Measurements from ENCODE around the gene IFITM1. TPM values are rescaled to one million over a fixed set of nuclear protein-coding genes. Genes with fewer than 3 reads are reported as not detected.
A peak's percentile ranks its signal among the peaks of the same experiment; 100 is the strongest.

IFITM1 gene
- total RNA-seq, 1 donor from 2014 or later = 13.3 TPM

DNA sequence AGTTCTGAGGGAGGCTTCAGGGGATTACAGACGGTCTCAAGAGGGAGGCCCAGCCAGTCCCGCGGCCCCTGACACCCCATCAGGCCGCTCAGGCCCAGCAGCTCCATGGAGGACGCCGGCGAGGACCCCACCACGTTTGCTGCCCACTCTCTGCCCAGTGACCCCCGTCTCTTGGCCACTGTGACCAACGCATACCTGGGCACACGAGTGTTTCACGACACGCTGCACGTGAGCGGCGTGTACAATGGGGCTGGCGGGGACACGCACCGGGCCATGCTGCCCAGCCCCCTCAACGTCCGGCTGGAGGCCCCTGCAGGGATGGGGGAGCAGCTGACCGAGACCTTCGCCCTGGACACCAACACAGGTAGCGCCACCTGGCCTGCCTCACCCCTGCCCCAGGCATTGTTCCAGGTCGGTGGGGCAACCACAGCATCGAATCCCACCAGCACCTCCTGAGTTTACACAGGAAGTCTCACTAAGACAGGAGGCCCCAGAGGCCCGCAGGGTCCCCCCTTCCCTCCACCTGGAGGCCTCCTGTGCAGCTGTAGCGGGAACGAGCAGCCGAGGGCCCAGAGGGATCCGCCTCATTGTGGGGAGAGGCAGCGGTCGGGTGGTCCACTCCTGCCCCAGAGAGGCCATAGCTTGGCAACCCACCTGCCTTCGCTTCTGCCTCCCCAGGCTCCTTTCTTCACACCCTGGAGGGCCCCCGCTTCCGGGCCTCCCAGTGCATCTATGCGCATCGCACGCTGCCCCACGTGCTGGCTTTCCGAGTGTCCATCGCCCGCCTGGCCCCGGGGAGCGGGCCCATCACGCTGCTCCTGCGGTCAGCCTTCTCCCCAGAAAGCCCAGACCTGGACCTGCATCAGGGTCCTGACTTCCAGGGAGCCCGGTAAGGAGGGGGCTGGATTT, 23.9 kb upstream of the IFITM1 start:
- H4K20me1 ChIP-seq (ENCODE audit: low read depth) = no peaks in the 10 kb centered on the region
- no peak for DNase-seq (ENCODE audit: low spot score)
- no peak overlapping the region for H3K27ac ChIP-seq
- no peaks in the 10 kb centered on the region for H3K36me3 ChIP-seq
- peak overlapping the region; percentile 20 for H3K9ac ChIP-seq
- no peak overlapping the region for H2AFZ ChIP-seq (replicated peaks)
- Mint-ChIP-seq H3K27ac (no peak overlapping the region), H3K36me3 (no peaks in the 10 kb centered on the region), H3K4me1 (peaks cover 14% of the 10 kb centered on the region), H3K4me3 (peak overlapping the region; percentile 84), H3K27me3 (ENCODE audit: insufficient read depth, low read depth) (peaks cover 12% of the 10 kb centered on the region), H3K9me3 (no peaks in the 10 kb centered on the region)
- peaks cover 14% of the 10 kb centered on the region for H3K4me1 ChIP-seq
- H3K9me3 ChIP-seq (ENCODE audit: low read depth) = no peaks in the 10 kb centered on the region
- H3K27me3 ChIP-seq = peaks cover 21% of the 10 kb centered on the region
- no peaks in the 10 kb centered on the region for H3K79me2 ChIP-seq (ENCODE audit: low read depth)
- TF ChIP-seq, protein P1, sequence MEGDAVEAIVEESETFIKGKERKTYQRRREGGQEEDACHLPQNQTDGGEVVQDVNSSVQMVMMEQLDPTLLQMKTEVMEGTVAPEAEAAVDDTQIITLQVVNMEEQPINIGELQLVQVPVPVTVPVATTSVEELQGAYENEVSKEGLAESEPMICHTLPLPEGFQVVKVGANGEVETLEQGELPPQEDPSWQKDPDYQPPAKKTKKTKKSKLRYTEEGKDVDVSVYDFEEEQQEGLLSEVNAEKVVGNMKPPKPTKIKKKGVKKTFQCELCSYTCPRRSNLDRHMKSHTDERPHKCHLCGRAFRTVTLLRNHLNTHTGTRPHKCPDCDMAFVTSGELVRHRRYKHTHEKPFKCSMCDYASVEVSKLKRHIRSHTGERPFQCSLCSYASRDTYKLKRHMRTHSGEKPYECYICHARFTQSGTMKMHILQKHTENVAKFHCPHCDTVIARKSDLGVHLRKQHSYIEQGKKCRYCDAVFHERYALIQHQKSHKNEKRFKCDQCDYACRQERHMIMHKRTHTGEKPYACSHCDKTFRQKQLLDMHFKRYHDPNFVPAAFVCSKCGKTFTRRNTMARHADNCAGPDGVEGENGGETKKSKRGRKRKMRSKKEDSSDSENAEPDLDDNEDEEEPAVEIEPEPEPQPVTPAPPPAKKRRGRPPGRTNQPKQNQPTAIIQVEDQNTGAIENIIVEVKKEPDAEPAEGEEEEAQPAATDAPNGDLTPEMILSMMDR (IDR thresholded peaks at IDR 0.05) = no peak
- TF ChIP-seq EZH2phosphoT487 (IDR thresholded peaks at IDR 0.05) (no peak), EZH2 (IDR thresholded peaks at IDR 0.05) (no peak)
- no peaks in the 10 kb centered on the region for H3F3A ChIP-seq (ENCODE audit: low read depth)
- H3K4me2 ChIP-seq = peak overlapping the region; percentile 94
- peak overlapping the region; percentile 81 for H3K4me3 ChIP-seq

DNA sequence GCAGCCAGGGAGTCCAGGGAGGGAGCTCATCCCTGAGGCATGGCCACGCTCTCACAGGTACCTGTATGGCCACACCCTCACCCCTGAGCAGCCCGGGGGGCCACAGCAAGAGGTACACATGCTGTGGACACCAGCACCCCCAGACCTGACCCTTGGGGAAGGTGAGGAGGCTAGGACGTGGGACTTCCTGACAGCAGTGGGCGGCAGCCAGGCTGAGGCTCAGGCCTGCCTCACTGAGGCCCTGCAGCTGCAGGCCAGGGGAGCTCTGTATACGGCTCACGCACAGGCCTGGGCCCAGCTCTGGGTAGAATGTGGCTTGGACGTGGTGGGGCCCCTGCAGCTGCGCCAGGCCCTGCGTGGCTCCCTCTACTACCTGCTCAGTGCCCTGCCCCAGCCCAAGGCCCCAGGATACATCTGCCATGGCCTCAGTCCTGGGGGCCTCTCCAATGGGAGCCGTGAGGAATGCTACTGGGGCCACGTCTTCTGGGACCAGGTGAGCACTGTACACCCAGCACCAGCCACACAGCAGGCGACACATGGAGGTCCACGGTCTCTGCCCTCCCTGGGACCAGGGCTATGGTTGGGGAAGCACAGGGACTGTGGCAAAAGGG, 23.1 kb upstream of the IFITM1 start:
- H4K20me1 ChIP-seq (ENCODE audit: low read depth) = no peaks in the 10 kb centered on the region
- H3K9me3 ChIP-seq (ENCODE audit: low read depth) = no peaks in the 10 kb centered on the region
- no peaks in the 10 kb centered on the region for H3K36me3 Mint-ChIP-seq
- no peak overlapping the region for H3K4me3 ChIP-seq
- H3F3A ChIP-seq (ENCODE audit: low read depth) = no peaks in the 10 kb centered on the region
- peaks cover 21% of the 10 kb centered on the region for H3K27me3 ChIP-seq
- peak overlapping the region; percentile 54 for H3K4me3 Mint-ChIP-seq
- H3K9ac ChIP-seq = no peak overlapping the region
- peaks cover 14% of the 10 kb centered on the region for H3K4me1 ChIP-seq
- H3K9me3 Mint-ChIP-seq = no peaks in the 10 kb centered on the region
- no peak for TF ChIP-seq EZH2phosphoT487 (IDR thresholded peaks at IDR 0.05)
- no peak for TF ChIP-seq EZH2 (IDR thresholded peaks at IDR 0.05)
- TF ChIP-seq, protein P1 (IDR thresholded peaks at IDR 0.05) = no peak
- H3K27ac Mint-ChIP-seq = peak overlapping the region; percentile 50
- no peak overlapping the region for H3K4me2 ChIP-seq
- peaks cover 14% of the 10 kb centered on the region for H3K4me1 Mint-ChIP-seq
- H2AFZ ChIP-seq (replicated peaks) = no peak overlapping the region
- H3K79me2 ChIP-seq (ENCODE audit: low read depth) = no peaks in the 10 kb centered on the region
- H3K36me3 ChIP-seq = no peaks in the 10 kb centered on the region
- peaks cover 10% of the 10 kb centered on the region for H3K27me3 Mint-ChIP-seq (ENCODE audit: insufficient read depth, low read depth)
- H3K27ac ChIP-seq = no peak overlapping the region
- DNase-seq (ENCODE audit: low spot score) = no peak

DNA sequence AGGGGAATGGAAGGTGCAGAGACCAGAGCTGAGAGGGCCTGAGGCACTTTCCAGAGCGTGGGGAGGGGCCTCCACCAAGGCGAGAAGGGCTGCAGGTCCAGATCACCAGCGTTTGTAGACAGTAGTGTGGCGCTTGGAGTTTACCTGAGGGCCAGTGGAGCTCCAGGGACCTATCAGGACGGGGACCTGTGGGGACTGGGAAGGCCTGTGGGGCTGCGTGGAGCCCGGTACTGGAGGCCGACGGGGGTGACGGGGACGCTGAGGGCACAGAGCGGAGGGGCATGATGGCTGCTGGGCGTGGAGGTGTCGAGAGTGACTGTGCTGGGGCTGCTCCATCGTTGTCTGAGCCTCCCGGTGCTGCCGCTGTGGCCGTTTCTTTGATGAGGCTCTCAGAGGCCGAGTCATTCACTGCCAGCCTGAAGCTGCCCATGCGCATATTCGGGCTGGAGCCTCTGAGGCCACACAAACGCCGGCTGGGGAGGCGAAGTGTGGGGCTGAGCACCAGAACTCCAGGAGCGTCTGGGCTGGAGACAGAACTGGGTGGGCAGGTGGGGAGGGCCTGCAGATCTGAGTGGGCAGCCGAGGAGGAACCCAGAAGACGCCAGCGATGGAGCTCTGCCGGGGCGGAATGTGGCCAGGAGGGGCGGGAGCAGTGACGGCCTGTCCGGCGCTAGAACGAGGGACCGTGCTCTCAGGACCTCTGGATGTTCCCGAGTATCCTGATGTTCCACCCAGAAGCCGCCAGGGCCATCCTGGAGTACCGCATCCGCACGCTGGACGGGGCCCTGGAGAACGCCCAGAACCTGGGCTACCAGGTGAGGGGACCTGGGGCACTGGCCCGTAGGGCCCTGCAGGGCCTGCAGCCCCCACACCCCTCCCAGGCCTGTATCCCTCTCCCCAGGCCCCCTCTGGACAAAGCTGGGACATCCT, 22.3 kb upstream of the IFITM1 start:
- H3K27me3 Mint-ChIP-seq (ENCODE audit: insufficient read depth, low read depth) = peaks cover 13% of the 10 kb centered on the region
- Histone ChIP-seq H3K4me1 (peaks cover 14% of the 10 kb centered on the region), H3K4me2 (no peak overlapping the region), H3K27ac (no peak overlapping the region), H3K4me3 (no peak overlapping the region), H4K20me1 (ENCODE audit: low read depth) (no peaks in the 10 kb centered on the region), H3K9ac (no peak overlapping the region), H3K79me2 (ENCODE audit: low read depth) (no peaks in the 10 kb centered on the region), H3K36me3 (no peaks in the 10 kb centered on the region), H2AFZ (replicated peaks) (no peak overlapping the region), H3K27me3 (peaks cover 21% of the 10 kb centered on the region), H3K9me3 (ENCODE audit: low read depth) (no peaks in the 10 kb centered on the region), H3F3A (ENCODE audit: low read depth) (no peaks in the 10 kb centered on the region)
- H3K9me3 Mint-ChIP-seq = no peaks in the 10 kb centered on the region
- TF ChIP-seq EZH2 (IDR thresholded peaks at IDR 0.05) = no peak
- TF ChIP-seq, protein P1 (IDR thresholded peaks at IDR 0.05) = no peak
- DNase-seq (ENCODE audit: low spot score) = no peak
- H3K36me3 Mint-ChIP-seq = no peaks in the 10 kb centered on the region
- peaks cover 14% of the 10 kb centered on the region for H3K4me1 Mint-ChIP-seq
- H3K4me3 Mint-ChIP-seq = peak overlapping the region; percentile 54
- peak overlapping the region; percentile 50 for H3K27ac Mint-ChIP-seq
